Fibroblast of lung (primary cell): ENCODE results near the gene TUT7.

Experiments
- EZH2 ChIP-seq: IDR thresholded peaks from 2 replicates; pipeline ENCODE4 v1.5.1; 2012; ENCODE audit warnings: low read length, control low read depth, mild to moderate bottlenecking; ENCODE audit errors: missing control alignments
- TF ChIP-seq, protein P1 (sequence below), 2 donors: IDR thresholded peaks in 1 of 2; conservative IDR thresholded peaks in 1 of 2; 1 replicate in 1 of 2; 2 replicates in 1 of 2; pipeline ENCODE4 v1.5.1; 2011 to 2012; ENCODE audit warnings: low read length in 2 of 2, control low read depth in 1 of 2, inconsistent platforms in 1 of 2, low read depth in 1 of 2, mild to moderate bottlenecking in 1 of 2

DNA sequence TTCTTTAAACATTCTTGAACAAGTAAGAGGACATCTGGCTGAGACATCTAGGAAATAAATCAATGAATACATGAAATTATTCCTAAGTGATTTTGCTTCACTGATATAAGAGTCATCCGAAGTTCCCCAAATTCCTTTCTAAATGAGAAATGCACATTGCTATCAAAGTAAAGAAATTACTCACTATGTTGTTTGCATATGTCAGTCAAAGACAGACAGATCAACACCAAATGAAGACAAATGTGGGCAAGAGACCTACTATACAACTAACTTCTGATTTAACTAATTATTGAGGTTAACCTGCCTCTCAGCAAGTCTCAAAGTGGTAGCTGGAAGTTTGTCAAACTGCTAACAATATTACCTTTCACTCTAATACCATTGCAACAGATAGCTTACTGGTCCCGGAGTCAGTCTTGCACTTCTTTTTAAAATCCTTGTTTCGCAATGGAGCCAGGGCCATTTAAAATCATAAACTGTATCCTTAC is 13.2 kb downstream of the TUT7 start:
- TF ChIP-seq, protein P1, sequence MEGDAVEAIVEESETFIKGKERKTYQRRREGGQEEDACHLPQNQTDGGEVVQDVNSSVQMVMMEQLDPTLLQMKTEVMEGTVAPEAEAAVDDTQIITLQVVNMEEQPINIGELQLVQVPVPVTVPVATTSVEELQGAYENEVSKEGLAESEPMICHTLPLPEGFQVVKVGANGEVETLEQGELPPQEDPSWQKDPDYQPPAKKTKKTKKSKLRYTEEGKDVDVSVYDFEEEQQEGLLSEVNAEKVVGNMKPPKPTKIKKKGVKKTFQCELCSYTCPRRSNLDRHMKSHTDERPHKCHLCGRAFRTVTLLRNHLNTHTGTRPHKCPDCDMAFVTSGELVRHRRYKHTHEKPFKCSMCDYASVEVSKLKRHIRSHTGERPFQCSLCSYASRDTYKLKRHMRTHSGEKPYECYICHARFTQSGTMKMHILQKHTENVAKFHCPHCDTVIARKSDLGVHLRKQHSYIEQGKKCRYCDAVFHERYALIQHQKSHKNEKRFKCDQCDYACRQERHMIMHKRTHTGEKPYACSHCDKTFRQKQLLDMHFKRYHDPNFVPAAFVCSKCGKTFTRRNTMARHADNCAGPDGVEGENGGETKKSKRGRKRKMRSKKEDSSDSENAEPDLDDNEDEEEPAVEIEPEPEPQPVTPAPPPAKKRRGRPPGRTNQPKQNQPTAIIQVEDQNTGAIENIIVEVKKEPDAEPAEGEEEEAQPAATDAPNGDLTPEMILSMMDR (conservative IDR thresholded peaks at IDR 0.05 in 1 of 2, IDR thresholded peaks at IDR 0.05 in 1 of 2; ENCODE audit: low read depth in 1 of 2, low read length in 2 of 2): no peak
- TF ChIP-seq EZH2: no peak
